Epidermal melanocyte (primary cell): ENCODE results near the gene HIVEP3.
A peak's percentile ranks its signal among the peaks of the same experiment; 100 is the strongest.

Experiments
- DNase-seq: peaks from one replicate; pipeline ENCODE4 v3.0.0; 2011; ENCODE audit warnings: low spot score; ENCODE audit not compliant: insufficient read length

Gene HIVEP3

GRCh38 chr1:41586230-41586629, 332.5 kb downstream of the HIVEP3 start:
- no peak for DNase-seq

GRCh38 chr1:41583658-41584547, 334.8 kb downstream of the HIVEP3 start:
- DNase-seq: no peak

GRCh38 chr1:41582851-41583657, 335.7 kb downstream of the HIVEP3 start:
- no peak for DNase-seq

GRCh38 chr1:41582351-41582750, 336.4 kb downstream of the HIVEP3 start:
- no peak for DNase-seq

- DNase-seq: no peak
Measured at GRCh38 chr1:41582004-41582325, 336.8 kb downstream of the HIVEP3 start.

GRCh38 chr1:41581216-41582003, 337.3 kb downstream of the HIVEP3 start:
- DNase-seq: no peak

- DNase-seq: no peak
Measured at GRCh38 chr1:41580520-41581172, 338.1 kb downstream of the HIVEP3 start.

GRCh38 chr1:41580021-41580420, 338.7 kb downstream of the HIVEP3 start:
- no peak for DNase-seq

GRCh38 chr1:41578712-41579335, 339.9 kb downstream of the HIVEP3 start:
- DNase-seq: no peak

GRCh38 chr1:41576620-41577019, 342.1 kb downstream of the HIVEP3 start:
- no peak for DNase-seq

GRCh38 chr1:41576206-41576605, 342.5 kb downstream of the HIVEP3 start:
- no peak for DNase-seq

GRCh38 chr1:41574842-41575241, 343.9 kb downstream of the HIVEP3 start:
- no peak for DNase-seq

- peak; percentile 85 for DNase-seq
Measured at GRCh38 chr1:41573785-41574713, 344.7 kb downstream of the HIVEP3 start.

GRCh38 chr1:41573194-41573593, 345.5 kb downstream of the HIVEP3 start:
- DNase-seq: no peak

- DNase-seq: no peak
Measured at GRCh38 chr1:41572224-41572623, 346.5 kb downstream of the HIVEP3 start.

- DNase-seq: no peak
Measured at GRCh38 chr1:41571041-41571440, 347.7 kb downstream of the HIVEP3 start.

GRCh38 chr1:41568204-41568603, 350.5 kb downstream of the HIVEP3 start:
- no peak for DNase-seq

GRCh38 chr1:41566969-41567368, 351.8 kb downstream of the HIVEP3 start:
- DNase-seq: no peak

- DNase-seq: no peak
Measured at GRCh38 chr1:41566274-41566885, 352.3 kb downstream of the HIVEP3 start.
